Measurements from ENCODE around the gene GPR156. TPM values are rescaled to one million over a fixed set of nuclear protein-coding genes. Genes with fewer than 3 reads are reported as not detected.

Gene GPR156
- total and polyA plus RNA-seq, 3 experiments from 2014 or later: 0.04 TPM; not detected in 2

GRCh38 chr3:120129051-120129450 is 156.0 kb downstream of the GPR156 start:
- peaks cover 0 to 2% of the 10 kb centered on the region in 2 donors for H3K27me3 Mint-ChIP-seq
- POLR2A ChIA-PET: no interaction called here

DNA sequence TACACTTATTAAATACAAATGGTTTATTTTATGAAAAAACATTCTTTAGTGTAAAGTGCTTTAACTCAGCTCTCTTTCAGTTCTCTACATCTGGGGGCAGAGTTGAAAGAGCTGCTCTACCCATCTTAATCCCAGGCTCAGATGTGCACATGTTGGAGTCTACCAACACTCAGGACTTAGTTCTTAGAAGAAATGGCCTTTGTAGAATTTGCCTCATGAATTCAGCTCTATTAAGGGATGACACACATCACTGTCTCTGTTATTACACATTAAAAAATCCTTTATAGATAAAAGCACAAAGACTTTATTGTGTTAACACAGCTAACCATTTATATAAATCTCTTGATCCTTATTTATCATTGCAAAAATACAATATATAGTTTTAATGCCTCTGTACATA is 159.0 kb downstream of the GPR156 start:
- ChIA-PET CTCF (interaction anchor here (1.5 kb wide), 1 partner anchor 33 kb away, joined by 3 read pairs; no protein-coding TSS in a partner anchor), POLR2A (no interaction called here)
- no peaks in the 10 kb centered on the region for H3K4me1 Mint-ChIP-seq
- H3K27me3 ChIP-seq (ENCODE audit: insufficient read depth, low read length, poor library complexity, severe bottlenecking): no peaks in the 10 kb centered on the region
- no peak for DNase-seq
- H3K36me3 ChIP-seq (ENCODE audit: insufficient read depth, low read length): no peaks in the 10 kb centered on the region
- H3K27me3 Mint-ChIP-seq: peaks cover 0 to 2% of the 10 kb centered on the region in 2 donors
- H3K27ac Mint-ChIP-seq: peak overlapping the region in 1 of 8 donors; percentile 18
- H3K4me1 ChIP-seq (ENCODE audit: insufficient read depth, low read length): no peaks in the 10 kb centered on the region
- H3K9me3 Mint-ChIP-seq: peaks cover 0 to 6% (median 0%) of the 10 kb centered on the region in 5 donors
- no peaks in the 10 kb centered on the region for H3K9me3 ChIP-seq (ENCODE audit: low read length)
- no peak overlapping the region for H3K4me3 ChIP-seq (ENCODE audit: low read length)
- H3K36me3 Mint-ChIP-seq: peaks cover 0 to 6% (median 0%) of the 10 kb centered on the region in 3 donors
- H3K27ac ChIP-seq (ENCODE audit: low read depth, low read length): no peak overlapping the region
- H3K4me3 Mint-ChIP-seq: no peak overlapping the region

More at GRCh38 chr3:120129051-120129450, 156.0 kb downstream of the GPR156 start:
- CTCF ChIA-PET: no interaction called here
- no peak overlapping the region for H3K4me3 Mint-ChIP-seq
- no peaks in the 10 kb centered on the region for H3K9me3 ChIP-seq (ENCODE audit: low read length)
- DNase-seq: no peak
- H3K27me3 ChIP-seq (ENCODE audit: insufficient read depth, low read length, poor library complexity, severe bottlenecking): no peaks in the 10 kb centered on the region
- H3K4me1 Mint-ChIP-seq: no peaks in the 10 kb centered on the region
- no peaks in the 10 kb centered on the region for H3K36me3 Mint-ChIP-seq
- H3K4me3 ChIP-seq (ENCODE audit: low read length): no peak overlapping the region
- H3K9me3 Mint-ChIP-seq: no peaks in the 10 kb centered on the region
- no peaks in the 10 kb centered on the region for H3K4me1 ChIP-seq (ENCODE audit: insufficient read depth, low read length)
- no peak overlapping the region for H3K27ac Mint-ChIP-seq
- H3K36me3 ChIP-seq (ENCODE audit: insufficient read depth, low read length): no peaks in the 10 kb centered on the region
- no peak overlapping the region for H3K27ac ChIP-seq (ENCODE audit: low read depth, low read length)

- Histone ChIP-seq H3K36me3 (ENCODE audit: insufficient read depth, low read length) (no peaks in the 10 kb centered on the region), H3K4me3 (ENCODE audit: low read length) (no peak overlapping the region), H3K4me1 (ENCODE audit: insufficient read depth, low read length) (no peaks in the 10 kb centered on the region), H3K9me3 (ENCODE audit: low read length) (no peaks in the 10 kb centered on the region), H3K27me3 (ENCODE audit: insufficient read depth, low read length, poor library complexity, severe bottlenecking) (no peaks in the 10 kb centered on the region), H3K27ac (ENCODE audit: low read depth, low read length) (no peak overlapping the region)
- peaks cover 7 to 18% (median 11%) of the 10 kb centered on the region in 5 donors for H3K9me3 Mint-ChIP-seq
- H3K36me3 Mint-ChIP-seq: peaks cover 0 to 12% (median 1%) of the 10 kb centered on the region in 3 donors
- no peak for DNase-seq
- peak overlapping the region in 1 of 8 donors; percentile 58 for H3K27ac Mint-ChIP-seq
- ChIA-PET CTCF (no interaction called here), POLR2A (interaction anchor here (0.7 kb wide), 1 partner anchor 30 kb away, joined by 3 read pairs; no protein-coding TSS in a partner anchor)
- H3K4me1 Mint-ChIP-seq: no peaks in the 10 kb centered on the region
- peaks cover 0 to 5% of the 10 kb centered on the region in 2 donors for H3K27me3 Mint-ChIP-seq
- H3K4me3 Mint-ChIP-seq: no peak overlapping the region
Observed at GRCh38 chr3:120119846-120120510, 165.0 kb downstream of the GPR156 start.

Other genes with a start within 250 kb of the GPR156 start
- 10 to 100 TPM; 35.7 to 38.0 TPM for gene GSK3B, start 190.8 kb downstream of the GPR156 start, total RNA-seq
- 20.0 TPM for gene GSK3B, start 190.8 kb downstream of the GPR156 start, polyA plus RNA-seq
- 10 to 100 TPM; 37.6 to 37.9 TPM for gene LRRC58, start 64.1 kb upstream of the GPR156 start, total RNA-seq
- 8.0 TPM for gene LRRC58, start 64.1 kb upstream of the GPR156 start, polyA plus RNA-seq
- gene FSTL1, start 165.8 kb upstream of the GPR156 start, total RNA-seq: under 1 TPM; 0.09 to 0.53 TPM
- not detected for gene FSTL1, start 165.8 kb upstream of the GPR156 start, polyA plus RNA-seq